GM12864 (cell line): ENCODE data around the gene KANK4.

ENCODE experiments used
- DNase-seq: peaks from one replicate; pipeline ENCODE4 v3.0.0-alpha.2; 2011; ENCODE audit warnings: low read depth
- H3K4me3 ChIP-seq: 2 replicates; pipeline ENCODE4 v1.5.1; 2011; ENCODE audit warnings: mild to moderate bottlenecking, low read depth, low read length, control low read depth
- TF ChIP-seq, protein P1 (sequence below): IDR thresholded peaks from 2 replicates; pipeline ENCODE4 v1.5.1; 2011; ENCODE audit warnings: low read depth, mild to moderate bottlenecking, moderate library complexity, low read length, control low read depth, inconsistent platforms; ENCODE audit errors: missing control alignments

KANK4 gene

DNA sequence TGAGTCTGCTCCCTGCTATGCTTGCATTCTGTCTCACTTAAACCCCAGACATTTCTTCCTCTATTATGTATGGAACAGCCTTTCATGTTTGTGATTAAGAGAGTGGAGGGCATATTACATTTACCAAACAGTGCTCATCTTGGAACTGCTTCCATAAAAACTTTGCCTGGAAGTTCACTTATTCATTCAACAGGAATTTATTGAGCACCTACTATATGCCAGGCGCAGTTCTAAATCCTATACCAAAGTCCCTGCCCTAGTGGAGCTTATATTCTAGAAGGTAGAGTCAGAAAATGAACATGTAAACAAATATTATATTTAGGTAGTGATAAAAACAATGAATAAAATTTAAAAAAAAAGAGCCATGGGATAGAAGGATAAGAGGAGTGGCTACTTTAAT is 49.8 kb downstream of the KANK4 start:
- TF ChIP-seq, protein P1, sequence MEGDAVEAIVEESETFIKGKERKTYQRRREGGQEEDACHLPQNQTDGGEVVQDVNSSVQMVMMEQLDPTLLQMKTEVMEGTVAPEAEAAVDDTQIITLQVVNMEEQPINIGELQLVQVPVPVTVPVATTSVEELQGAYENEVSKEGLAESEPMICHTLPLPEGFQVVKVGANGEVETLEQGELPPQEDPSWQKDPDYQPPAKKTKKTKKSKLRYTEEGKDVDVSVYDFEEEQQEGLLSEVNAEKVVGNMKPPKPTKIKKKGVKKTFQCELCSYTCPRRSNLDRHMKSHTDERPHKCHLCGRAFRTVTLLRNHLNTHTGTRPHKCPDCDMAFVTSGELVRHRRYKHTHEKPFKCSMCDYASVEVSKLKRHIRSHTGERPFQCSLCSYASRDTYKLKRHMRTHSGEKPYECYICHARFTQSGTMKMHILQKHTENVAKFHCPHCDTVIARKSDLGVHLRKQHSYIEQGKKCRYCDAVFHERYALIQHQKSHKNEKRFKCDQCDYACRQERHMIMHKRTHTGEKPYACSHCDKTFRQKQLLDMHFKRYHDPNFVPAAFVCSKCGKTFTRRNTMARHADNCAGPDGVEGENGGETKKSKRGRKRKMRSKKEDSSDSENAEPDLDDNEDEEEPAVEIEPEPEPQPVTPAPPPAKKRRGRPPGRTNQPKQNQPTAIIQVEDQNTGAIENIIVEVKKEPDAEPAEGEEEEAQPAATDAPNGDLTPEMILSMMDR = no peak
- no peak for DNase-seq
- no peak overlapping the region for H3K4me3 ChIP-seq

DNA sequence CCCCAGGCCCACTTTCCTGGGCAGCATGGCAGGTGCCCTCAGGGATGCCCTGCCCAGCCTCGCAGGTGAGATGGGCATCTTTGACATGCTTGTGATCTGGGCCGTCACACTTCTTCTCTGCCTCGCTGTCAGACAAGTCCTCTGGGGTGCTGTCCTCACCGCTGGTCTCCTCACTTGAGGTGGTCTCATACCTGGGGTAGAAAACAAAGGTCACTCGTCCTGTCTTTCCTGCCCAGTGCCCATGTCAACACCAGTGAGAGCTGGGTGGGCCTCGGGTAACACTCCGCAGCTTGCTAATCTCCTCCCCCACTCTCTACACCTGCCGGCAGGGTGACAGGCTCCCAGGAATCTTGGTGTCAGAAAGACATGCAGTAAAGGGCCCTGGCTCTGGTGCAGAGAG is 50.9 kb downstream of the KANK4 start:
- H3K4me3 ChIP-seq = no peak overlapping the region
- no peak for DNase-seq
- TF ChIP-seq, protein P1 = no peak

DNA sequence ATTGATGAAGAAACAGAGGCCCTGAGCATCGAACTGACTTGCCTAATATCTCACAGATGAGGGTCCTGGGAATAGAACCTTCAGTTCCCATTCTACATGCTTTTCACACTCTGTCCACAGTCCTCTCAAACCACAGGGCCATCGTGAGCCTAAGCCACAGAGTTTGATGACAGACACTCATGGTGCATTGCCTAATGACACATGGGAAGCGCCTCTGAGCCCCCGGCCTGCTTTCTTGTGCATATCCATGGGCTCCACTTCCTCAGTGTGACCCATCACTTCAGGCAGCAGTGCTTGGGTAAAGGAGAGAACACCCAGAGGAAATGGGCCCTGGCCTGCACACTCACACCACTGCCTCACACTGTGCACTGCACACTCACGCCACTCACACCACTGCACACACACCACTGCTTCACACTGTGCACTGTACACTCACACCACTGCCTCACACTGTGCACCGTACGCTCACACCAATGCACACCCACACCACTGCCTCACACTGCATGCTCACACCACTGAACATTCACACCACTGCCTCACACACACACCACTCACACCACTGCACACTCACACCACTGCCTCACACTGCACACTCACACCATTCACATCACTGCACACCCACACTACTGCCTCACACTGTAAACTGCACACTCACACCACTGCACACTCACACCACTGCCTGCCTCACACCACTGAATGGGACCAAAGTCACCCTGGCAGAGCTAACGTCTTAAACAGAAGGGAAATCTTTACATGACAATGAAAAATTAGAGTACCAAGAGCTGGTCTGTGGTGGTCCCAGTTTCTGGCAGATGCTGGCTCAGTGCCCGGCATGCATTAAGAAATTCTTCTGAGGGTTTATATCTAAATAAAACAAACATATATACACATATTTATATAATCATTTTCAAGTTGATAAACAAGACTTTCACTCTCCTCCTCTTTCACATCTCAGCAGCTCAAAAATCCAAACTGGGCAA is 53.0 kb downstream of the KANK4 start:
- no peak overlapping the region for H3K4me3 ChIP-seq

DNA sequence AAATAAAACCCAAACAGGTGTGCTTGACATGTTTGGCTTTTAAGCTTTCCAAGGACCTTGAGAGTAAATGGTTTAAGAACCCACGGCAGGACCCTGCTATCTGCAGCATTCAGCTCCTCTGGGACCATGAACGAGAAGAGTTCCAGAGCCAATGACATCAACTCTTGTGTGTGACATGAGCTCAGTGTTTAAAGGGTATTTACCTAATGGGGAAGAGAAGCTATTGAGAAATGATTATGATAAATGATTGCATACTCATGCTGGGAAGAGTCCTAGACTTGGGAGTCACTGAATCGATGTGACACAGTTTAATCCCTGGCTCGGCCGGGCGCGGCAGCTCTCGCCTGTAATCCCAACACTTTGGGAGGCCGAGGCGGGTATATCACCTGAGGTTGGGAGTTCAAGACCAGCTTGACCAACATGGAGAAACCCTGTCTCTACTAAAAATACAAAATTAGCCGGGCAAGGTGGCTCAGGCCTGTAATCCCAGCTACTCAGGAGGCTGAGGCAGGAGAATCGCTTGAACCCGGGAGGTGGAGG is 55.4 kb downstream of the KANK4 start:
- no peak overlapping the region for H3K4me3 ChIP-seq
- TF ChIP-seq, protein P1 = no peak
- no peak for DNase-seq

More for the DNA sequence above, 53.0 kb downstream of the KANK4 start:
- TF ChIP-seq, protein P1 = no peak
- DNase-seq = no peak

DNA sequence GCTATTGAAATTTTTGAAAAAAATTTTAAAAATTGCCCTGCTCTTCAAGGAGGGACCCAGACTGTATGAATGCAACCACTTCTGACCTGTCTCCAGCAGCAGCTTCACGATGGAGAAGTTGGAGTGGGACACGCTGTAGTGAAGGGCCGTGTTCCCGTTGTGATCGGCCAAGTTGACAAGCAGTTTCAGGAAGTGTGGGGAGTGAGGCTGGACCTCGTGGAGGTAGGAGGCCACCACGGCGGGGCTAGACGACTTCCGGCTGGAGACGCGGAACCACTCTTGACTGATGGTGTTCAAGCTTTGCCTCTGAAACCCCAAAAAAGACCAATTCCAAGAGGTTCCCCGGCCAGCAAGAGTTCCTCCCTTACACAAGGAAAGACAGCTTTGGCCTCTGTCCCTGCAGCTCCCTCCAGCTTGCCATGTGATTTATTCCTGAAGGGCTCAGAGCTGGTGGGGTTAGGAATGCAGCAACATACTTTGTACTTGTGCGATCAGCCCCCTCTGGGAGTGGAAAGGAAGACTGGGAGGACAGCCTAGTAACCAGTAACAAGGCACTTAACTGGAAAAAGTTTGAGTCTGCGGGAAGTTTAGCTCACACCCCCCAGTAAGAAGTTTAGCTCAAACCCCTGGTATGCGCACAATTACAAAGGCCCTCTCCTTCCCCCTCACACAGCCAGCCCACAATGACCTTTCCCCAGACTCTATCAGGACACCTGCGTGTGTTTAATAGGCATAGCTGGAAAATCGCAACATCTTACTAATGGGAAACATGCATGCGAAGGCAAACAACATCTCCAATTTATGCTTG is 56.0 kb downstream of the KANK4 start:
- H3K4me3 ChIP-seq = no peak overlapping the region
- no peak for DNase-seq
- TF ChIP-seq, protein P1 = no peak

GRCh38 chr1:62260688-62261087 is 58.5 kb downstream of the KANK4 start:
- no peak for DNase-seq
- TF ChIP-seq, protein P1 = no peak
- H3K4me3 ChIP-seq = no peak overlapping the region
